Measurements from ENCODE around the gene GMIP.
"Not testable (repeated sequence)": the region's sequence is repeated elsewhere in the genome, so short reads cannot be mapped to it uniquely, and the experiment has no call there.

The GMIP gene

GRCh38 chr19:19672816-19673215 lies 29.4 kb upstream of the GMIP start:
- peaks cover 21% of the 10 kb centered on the region for H3K9me3 ChIP-seq (ENCODE audit: control insufficient read depth, low read length)
- H3K4me3 ChIP-seq (ENCODE audit: insufficient read depth, low read depth, low read length, poor library complexity, severe bottlenecking): no peak overlapping the region
- no peak overlapping the region for H3K27ac ChIP-seq (ENCODE audit: insufficient read depth, low read length, poor library complexity, severe bottlenecking)
- peaks cover 11% of the 10 kb centered on the region for H3K4me1 ChIP-seq (ENCODE audit: control insufficient read depth, insufficient read depth, low read length, poor library complexity, severe bottlenecking)
- DNase-seq: no peak
- peaks cover 56% of the 10 kb centered on the region for H3K36me3 ChIP-seq (ENCODE audit: control insufficient read depth, insufficient read depth, low read length)
- H3K27me3 ChIP-seq (replicated peaks; ENCODE audit: control insufficient read depth, insufficient read depth, low read length, poor library complexity, severe bottlenecking): no peaks in the 10 kb centered on the region

- H3K4me1 ChIP-seq (ENCODE audit: control insufficient read depth, insufficient read depth, low read length, poor library complexity, severe bottlenecking): peaks cover 15% of the 10 kb centered on the region
- H3K36me3 ChIP-seq (ENCODE audit: control insufficient read depth, insufficient read depth, low read length): peaks cover 29% of the 10 kb centered on the region
- H3K27me3 ChIP-seq (replicated peaks; ENCODE audit: control insufficient read depth, insufficient read depth, low read length, poor library complexity, severe bottlenecking): no peaks in the 10 kb centered on the region
- H3K9me3 ChIP-seq (ENCODE audit: control insufficient read depth, low read length): peaks cover 7% of the 10 kb centered on the region
- no peak for DNase-seq
- H3K27ac ChIP-seq (ENCODE audit: insufficient read depth, low read length, poor library complexity, severe bottlenecking): peak overlapping the region; percentile 96
- H3K4me3 ChIP-seq (ENCODE audit: insufficient read depth, low read depth, low read length, poor library complexity, severe bottlenecking): peak overlapping the region; percentile 87
Measured at GRCh38 chr19:19670070-19670551, 26.7 kb upstream of the GMIP start.

- H3K9me3 ChIP-seq (ENCODE audit: control insufficient read depth, low read length): no peaks in the 10 kb centered on the region
- H3K27ac ChIP-seq (ENCODE audit: insufficient read depth, low read length, poor library complexity, severe bottlenecking): peak within 1 kb of the TSS; percentile 96
- peak; percentile 85 to 90 (median 90) for DNase-seq
- H3K4me3 ChIP-seq (ENCODE audit: insufficient read depth, low read depth, low read length, poor library complexity, severe bottlenecking): peak within 1 kb of the TSS; percentile 87
- no peaks in the 10 kb centered on the region for H3K27me3 ChIP-seq (replicated peaks; ENCODE audit: control insufficient read depth, insufficient read depth, low read length, poor library complexity, severe bottlenecking)
- peaks cover 15% of the 10 kb centered on the region for H3K4me1 ChIP-seq (ENCODE audit: control insufficient read depth, insufficient read depth, low read length, poor library complexity, severe bottlenecking)
- H3K36me3 ChIP-seq (ENCODE audit: control insufficient read depth, insufficient read depth, low read length): peaks cover 14% of the 10 kb centered on the region
Measured at GRCh38 chr19:19668230-19669012, 25.0 kb upstream of the GMIP start, which contains the start of gene ZNF101. Gene ZNF101 (plus strand): TSS chr19:19668839. CDS start chr19:19668964, 125 bp downstream.

- H3K4me3 ChIP-seq (ENCODE audit: insufficient read depth, low read depth, low read length, poor library complexity, severe bottlenecking); H3K27ac ChIP-seq (ENCODE audit: insufficient read depth, low read length, poor library complexity, severe bottlenecking); DNase-seq; H3K27me3 ChIP-seq (replicated peaks; ENCODE audit: control insufficient read depth, insufficient read depth, low read length, poor library complexity, severe bottlenecking); H3K36me3 ChIP-seq (ENCODE audit: control insufficient read depth, insufficient read depth, low read length); H3K9me3 ChIP-seq (ENCODE audit: control insufficient read depth, low read length): not testable (repeated sequence)
- H3K4me1 ChIP-seq (ENCODE audit: control insufficient read depth, insufficient read depth, low read length, poor library complexity, severe bottlenecking): peaks cover 31% of the 10 kb centered on the region
Measured at GRCh38 chr19:19665420-19665948, 22.0 kb upstream of the GMIP start.

- H3K36me3 ChIP-seq (ENCODE audit: control insufficient read depth, insufficient read depth, low read length): peaks cover 14% of the 10 kb centered on the region
- peaks cover 23% of the 10 kb centered on the region for H3K4me1 ChIP-seq (ENCODE audit: control insufficient read depth, insufficient read depth, low read length, poor library complexity, severe bottlenecking)
- DNase-seq: peak; percentile 94 to 95 (median 94)
- no peaks in the 10 kb centered on the region for H3K27me3 ChIP-seq (replicated peaks; ENCODE audit: control insufficient read depth, insufficient read depth, low read length, poor library complexity, severe bottlenecking)
- H3K4me3 ChIP-seq (ENCODE audit: insufficient read depth, low read depth, low read length, poor library complexity, severe bottlenecking): peak within 1 kb of the TSS; percentile 58
- peak within 1 kb of the TSS; percentile 92 for H3K27ac ChIP-seq (ENCODE audit: insufficient read depth, low read length, poor library complexity, severe bottlenecking)
- H3K9me3 ChIP-seq (ENCODE audit: control insufficient read depth, low read length): no peaks in the 10 kb centered on the region
Measured at GRCh38 chr19:19663256-19664120, 20.0 kb upstream of the GMIP start, which contains the start of gene ATP13A1. Gene ATP13A1 (minus strand): TSS chr19:19663676. CDS start chr19:19663666, 10 bp downstream.

- no peaks in the 10 kb centered on the region for H3K9me3 ChIP-seq (ENCODE audit: control insufficient read depth, low read length)
- H3K4me1 ChIP-seq (ENCODE audit: control insufficient read depth, insufficient read depth, low read length, poor library complexity, severe bottlenecking): peaks cover 23% of the 10 kb centered on the region
- peak overlapping the region; percentile 92 for H3K27ac ChIP-seq (ENCODE audit: insufficient read depth, low read length, poor library complexity, severe bottlenecking)
- H3K36me3 ChIP-seq (ENCODE audit: control insufficient read depth, insufficient read depth, low read length): peaks cover 20% of the 10 kb centered on the region
- H3K27me3 ChIP-seq (replicated peaks; ENCODE audit: control insufficient read depth, insufficient read depth, low read length, poor library complexity, severe bottlenecking): no peaks in the 10 kb centered on the region
- no peak for DNase-seq
- peak overlapping the region; percentile 58 for H3K4me3 ChIP-seq (ENCODE audit: insufficient read depth, low read depth, low read length, poor library complexity, severe bottlenecking)
Measured at GRCh38 chr19:19662871-19663255, 19.4 kb upstream of the GMIP start.

- peaks cover 23% of the 10 kb centered on the region for H3K4me1 ChIP-seq (ENCODE audit: control insufficient read depth, insufficient read depth, low read length, poor library complexity, severe bottlenecking)
- no peaks in the 10 kb centered on the region for H3K27me3 ChIP-seq (replicated peaks; ENCODE audit: control insufficient read depth, insufficient read depth, low read length, poor library complexity, severe bottlenecking)
- peak overlapping the region; percentile 58 for H3K4me3 ChIP-seq (ENCODE audit: insufficient read depth, low read depth, low read length, poor library complexity, severe bottlenecking)
- no peak for DNase-seq
- no peaks in the 10 kb centered on the region for H3K9me3 ChIP-seq (ENCODE audit: control insufficient read depth, low read length)
- H3K27ac ChIP-seq (ENCODE audit: insufficient read depth, low read length, poor library complexity, severe bottlenecking): peak overlapping the region; percentile 92
- H3K36me3 ChIP-seq (ENCODE audit: control insufficient read depth, insufficient read depth, low read length): peaks cover 25% of the 10 kb centered on the region
Measured at GRCh38 chr19:19662344-19662743, 18.9 kb upstream of the GMIP start.

- peaks cover 20% of the 10 kb centered on the region for H3K4me1 ChIP-seq (ENCODE audit: control insufficient read depth, insufficient read depth, low read length, poor library complexity, severe bottlenecking)
- peak overlapping the region; percentile 58 for H3K4me3 ChIP-seq (ENCODE audit: insufficient read depth, low read depth, low read length, poor library complexity, severe bottlenecking)
- H3K27ac ChIP-seq (ENCODE audit: insufficient read depth, low read length, poor library complexity, severe bottlenecking): peak overlapping the region; percentile 92
- no peaks in the 10 kb centered on the region for H3K9me3 ChIP-seq (ENCODE audit: control insufficient read depth, low read length)
- peaks cover 31% of the 10 kb centered on the region for H3K36me3 ChIP-seq (ENCODE audit: control insufficient read depth, insufficient read depth, low read length)
- H3K27me3 ChIP-seq (replicated peaks; ENCODE audit: control insufficient read depth, insufficient read depth, low read length, poor library complexity, severe bottlenecking): no peaks in the 10 kb centered on the region
- peak in 2 of 3 donors; percentile 44 to 48 for DNase-seq
Measured at GRCh38 chr19:19661675-19662251, 18.3 kb upstream of the GMIP start.

GRCh38 chr19:19661141-19661674 lies 17.8 kb upstream of the GMIP start:
- Histone ChIP-seq H3K9me3 (ENCODE audit: control insufficient read depth, low read length) (no peaks in the 10 kb centered on the region), H3K27me3 (replicated peaks; ENCODE audit: control insufficient read depth, insufficient read depth, low read length, poor library complexity, severe bottlenecking) (no peaks in the 10 kb centered on the region), H3K4me1 (ENCODE audit: control insufficient read depth, insufficient read depth, low read length, poor library complexity, severe bottlenecking) (peaks cover 18% of the 10 kb centered on the region), H3K27ac (ENCODE audit: insufficient read depth, low read length, poor library complexity, severe bottlenecking) (peak overlapping the region; percentile 92), H3K4me3 (ENCODE audit: insufficient read depth, low read depth, low read length, poor library complexity, severe bottlenecking) (no peak overlapping the region), H3K36me3 (ENCODE audit: control insufficient read depth, insufficient read depth, low read length) (peaks cover 36% of the 10 kb centered on the region)
- no peak for DNase-seq

Data from effector memory CD4-positive, alpha-beta T cell (primary cell).